SK-N-SH treated with all-trans-retinoic acid at 6 μM for 48 hours (cell line): ENCODE results near the gene FCHO2.

Source experiments
- ATAC-seq: fragments of 200-7000 bp; cut with Tn5 transposase; 3 replicates; pipeline ENCODE4 v1.9.1; 2020; ENCODE audit warnings: mild to moderate bottlenecking, moderate library complexity
- ARNTL ChIP-seq: fragments of 450-650 bp; formaldehyde crosslinking; IDR thresholded peaks from 2 replicates; pipeline ENCODE4 v1.5.0; 2020; ENCODE audit warnings: low read depth, mild to moderate bottlenecking, moderate library complexity, borderline replicate concordance
- BACH2 ChIP-seq: fragments of 250-450 bp; sonication (Bioruptor Pico); IDR thresholded peaks from 2 replicates; pipeline ENCODE4 v1.9.0; 2021; ENCODE audit warnings: mild to moderate bottlenecking, borderline replicate concordance
- CSDC2 ChIP-seq: fragments of 250-450 bp; sonication (Bioruptor Pico); IDR thresholded peaks from 2 replicates; pipeline ENCODE4 v1.5.0; 2020; ENCODE audit warnings: mild to moderate bottlenecking, moderate library complexity
- ESRRG ChIP-seq: fragments of 250-450 bp; sonication (Bioruptor Pico); IDR thresholded peaks from 2 replicates; pipeline ENCODE4 v1.6.1; 2021; ENCODE audit warnings: mild to moderate bottlenecking
- GLIS3 ChIP-seq: fragments of 250-450 bp; sonication (Bioruptor Pico); IDR thresholded peaks from 2 replicates; pipeline ENCODE4 v1.5.0; 2020; ENCODE audit warnings: mild to moderate bottlenecking, moderate library complexity
- ISL1 ChIP-seq: fragments of 250-450 bp; sonication (Bioruptor Pico); IDR thresholded peaks from 2 replicates; pipeline ENCODE4 v2.1.2; 2022; ENCODE audit warnings: mild to moderate bottlenecking, moderate library complexity
- OSR1 ChIP-seq: fragments of 250-450 bp; sonication (Bioruptor Pico); IDR thresholded peaks from 2 replicates; pipeline ENCODE4 v1.8.0; 2022; ENCODE audit warnings: moderate library complexity, mild to moderate bottlenecking, inconsistent platforms
- POU6F1 ChIP-seq: fragments of 250-450 bp; sonication (Bioruptor Pico); IDR thresholded peaks from 2 replicates; pipeline ENCODE4 v1.8.0; 2021; ENCODE audit warnings: low read depth, mild to moderate bottlenecking, moderate library complexity, borderline replicate concordance
- PPARA ChIP-seq: fragments of 250-450 bp; sonication (Bioruptor Pico); IDR thresholded peaks from 2 replicates; pipeline ENCODE4 v1.5.0; 2020; ENCODE audit warnings: mild to moderate bottlenecking, borderline replicate concordance
- RARB ChIP-seq: fragments of 250-450 bp; sonication (Bioruptor Pico); IDR thresholded peaks from 2 replicates; pipeline ENCODE4 v1.8.0; 2021; ENCODE audit warnings: mild to moderate bottlenecking, moderate library complexity
- SNAI2 ChIP-seq: fragments of 250-450 bp; sonication (Bioruptor Pico); IDR thresholded peaks from 2 replicates; pipeline ENCODE4 v1.5.0; 2020; ENCODE audit warnings: mild to moderate bottlenecking, moderate library complexity
- TCF4 ChIP-seq: fragments of 250-450 bp; sonication (Bioruptor Pico); IDR thresholded peaks from 2 replicates; pipeline ENCODE4 v1.8.0; 2021; ENCODE audit warnings: mild to moderate bottlenecking, moderate library complexity, borderline replicate concordance
- TOX ChIP-seq: fragments of 250-450 bp; sonication (Bioruptor Pico); IDR thresholded peaks from 2 replicates; pipeline ENCODE4 v1.8.0; 2021; ENCODE audit warnings: mild to moderate bottlenecking, moderate library complexity, borderline replicate concordance
- ZC3H10 ChIP-seq: fragments of 250-450 bp; sonication (Bioruptor Pico); IDR thresholded peaks from 2 replicates; pipeline ENCODE4 v1.5.1; 2021; ENCODE audit warnings: mild to moderate bottlenecking, moderate library complexity
- ZFP3 ChIP-seq: fragments of 250-450 bp; sonication (Bioruptor Pico); IDR thresholded peaks from 2 replicates; pipeline ENCODE4 v1.5.0; 2020; ENCODE audit warnings: mild to moderate bottlenecking, moderate library complexity
- ZFP30 ChIP-seq: fragments of 450-650 bp; formaldehyde crosslinking; IDR thresholded peaks from 2 replicates; pipeline ENCODE4 v1.5.0; 2022; ENCODE audit warnings: mild to moderate bottlenecking, moderate library complexity
- ZNF565 ChIP-seq: fragments of 450-650 bp; formaldehyde crosslinking; conservative IDR thresholded peaks from 2 replicates; pipeline ENCODE4 v1.5.0; 2020; ENCODE audit warnings: low read depth, mild to moderate bottlenecking, moderate library complexity
- ZNF70 ChIP-seq: fragments of 450-650 bp; formaldehyde crosslinking; IDR thresholded peaks from 2 replicates; pipeline ENCODE4 v1.5.0; 2020; ENCODE audit warnings: mild to moderate bottlenecking, moderate library complexity
- ZNF8 ChIP-seq: fragments of 450-650 bp; formaldehyde crosslinking; IDR thresholded peaks from 2 replicates; pipeline ENCODE4 v1.5.0; 2020; ENCODE audit warnings: mild to moderate bottlenecking, moderate library complexity
- TF ChIP-seq, protein P1 (sequence below): fragments of 250-450 bp; sonication (Bioruptor Pico); IDR thresholded peaks from 2 replicates; pipeline ENCODE4 v1.5.0; 2020; ENCODE audit warnings: mild to moderate bottlenecking, moderate library complexity
- TF ChIP-seq, protein P2 (sequence below): fragments of 250-450 bp; sonication (Bioruptor Pico); IDR thresholded peaks from 2 replicates; pipeline ENCODE4 v1.8.0; 2020; ENCODE audit warnings: mild to moderate bottlenecking, moderate library complexity, borderline replicate concordance

Gene FCHO2

DNA sequence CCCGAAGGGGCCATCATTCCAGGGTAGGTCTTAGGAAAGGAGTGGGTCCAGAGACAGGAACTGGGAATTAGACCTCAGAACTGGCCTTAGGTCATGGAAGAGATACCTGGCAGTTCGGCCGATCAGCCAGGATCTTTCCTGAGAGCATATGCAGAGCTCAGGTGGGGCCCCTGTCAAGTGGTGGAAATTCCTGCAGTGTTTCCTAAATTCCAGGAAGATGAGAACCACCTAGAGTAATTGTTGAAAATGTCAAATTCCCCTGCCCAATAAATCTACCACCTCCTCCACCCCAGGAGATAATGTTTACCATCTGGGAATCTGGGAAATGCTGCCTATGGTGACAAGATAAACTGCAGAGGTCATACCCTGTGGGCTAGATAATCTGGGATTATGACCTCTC lies 179.2 kb downstream of the FCHO2 start (continued):
- TF ChIP-seq, protein P1, sequence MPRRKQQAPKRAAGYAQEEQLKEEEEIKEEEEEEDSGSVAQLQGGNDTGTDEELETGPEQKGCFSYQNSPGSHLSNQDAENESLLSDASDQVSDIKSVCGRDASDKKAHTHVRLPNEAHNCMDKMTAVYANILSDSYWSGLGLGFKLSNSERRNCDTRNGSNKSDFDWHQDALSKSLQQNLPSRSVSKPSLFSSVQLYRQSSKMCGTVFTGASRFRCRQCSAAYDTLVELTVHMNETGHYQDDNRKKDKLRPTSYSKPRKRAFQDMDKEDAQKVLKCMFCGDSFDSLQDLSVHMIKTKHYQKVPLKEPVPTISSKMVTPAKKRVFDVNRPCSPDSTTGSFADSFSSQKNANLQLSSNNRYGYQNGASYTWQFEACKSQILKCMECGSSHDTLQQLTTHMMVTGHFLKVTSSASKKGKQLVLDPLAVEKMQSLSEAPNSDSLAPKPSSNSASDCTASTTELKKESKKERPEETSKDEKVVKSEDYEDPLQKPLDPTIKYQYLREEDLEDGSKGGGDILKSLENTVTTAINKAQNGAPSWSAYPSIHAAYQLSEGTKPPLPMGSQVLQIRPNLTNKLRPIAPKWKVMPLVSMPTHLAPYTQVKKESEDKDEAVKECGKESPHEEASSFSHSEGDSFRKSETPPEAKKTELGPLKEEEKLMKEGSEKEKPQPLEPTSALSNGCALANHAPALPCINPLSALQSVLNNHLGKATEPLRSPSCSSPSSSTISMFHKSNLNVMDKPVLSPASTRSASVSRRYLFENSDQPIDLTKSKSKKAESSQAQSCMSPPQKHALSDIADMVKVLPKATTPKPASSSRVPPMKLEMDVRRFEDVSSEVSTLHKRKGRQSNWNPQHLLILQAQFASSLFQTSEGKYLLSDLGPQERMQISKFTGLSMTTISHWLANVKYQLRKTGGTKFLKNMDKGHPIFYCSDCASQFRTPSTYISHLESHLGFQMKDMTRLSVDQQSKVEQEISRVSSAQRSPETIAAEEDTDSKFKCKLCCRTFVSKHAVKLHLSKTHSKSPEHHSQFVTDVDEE: no peak

- peak; percentile 90 for ATAC-seq
- TF ChIP-seq RARB (CRISPR knock-in tag): no peak
- no peak for TF ChIP-seq ZNF565 (CRISPR knock-in tag)
- TF ChIP-seq GLIS3 (CRISPR knock-in tag): no peak
- no peak for TF ChIP-seq SNAI2 (CRISPR knock-in tag)
- no peak for TF ChIP-seq OSR1 (CRISPR knock-in tag)
- TF ChIP-seq, protein P1: no peak
- TF ChIP-seq BACH2 (CRISPR knock-in tag): no peak
- TF ChIP-seq ARNTL (CRISPR knock-in tag): no peak
- no peak for TF ChIP-seq ZFP3
- TF ChIP-seq ZC3H10 (CRISPR knock-in tag): no peak
- TF ChIP-seq ESRRG (CRISPR knock-in tag): no peak
- no peak for TF ChIP-seq POU6F1 (CRISPR knock-in tag)
- TF ChIP-seq TOX (CRISPR knock-in tag): no peak
- no peak for TF ChIP-seq ISL1 (CRISPR knock-in tag)
- TF ChIP-seq, all 23 proteins: peak for 0
Observed at GRCh38 chr5:73135429-73136054, 179.7 kb downstream of the FCHO2 start.

GRCh38 chr5:73136055-73136562 lies 180.3 kb downstream of the FCHO2 start:
- no peak; the same call in 2 of the 3 replicates for ATAC-seq
- TF ChIP-seq, protein P2, sequence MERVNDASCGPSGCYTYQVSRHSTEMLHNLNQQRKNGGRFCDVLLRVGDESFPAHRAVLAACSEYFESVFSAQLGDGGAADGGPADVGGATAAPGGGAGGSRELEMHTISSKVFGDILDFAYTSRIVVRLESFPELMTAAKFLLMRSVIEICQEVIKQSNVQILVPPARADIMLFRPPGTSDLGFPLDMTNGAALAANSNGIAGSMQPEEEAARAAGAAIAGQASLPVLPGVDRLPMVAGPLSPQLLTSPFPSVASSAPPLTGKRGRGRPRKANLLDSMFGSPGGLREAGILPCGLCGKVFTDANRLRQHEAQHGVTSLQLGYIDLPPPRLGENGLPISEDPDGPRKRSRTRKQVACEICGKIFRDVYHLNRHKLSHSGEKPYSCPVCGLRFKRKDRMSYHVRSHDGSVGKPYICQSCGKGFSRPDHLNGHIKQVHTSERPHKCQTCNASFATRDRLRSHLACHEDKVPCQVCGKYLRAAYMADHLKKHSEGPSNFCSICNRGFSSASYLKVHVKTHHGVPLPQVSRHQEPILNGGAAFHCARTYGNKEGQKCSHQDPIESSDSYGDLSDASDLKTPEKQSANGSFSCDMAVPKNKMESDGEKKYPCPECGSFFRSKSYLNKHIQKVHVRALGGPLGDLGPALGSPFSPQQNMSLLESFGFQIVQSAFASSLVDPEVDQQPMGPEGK: no peak
- TF ChIP-seq ZFP3 (no peak), ZNF70 (no peak), ZNF565 (CRISPR knock-in tag) (no peak), TCF4 (CRISPR knock-in tag) (no peak), POU6F1 (CRISPR knock-in tag) (no peak), GLIS3 (CRISPR knock-in tag) (no peak), RARB (CRISPR knock-in tag) (no peak), TOX (CRISPR knock-in tag) (no peak), ZFP30 (CRISPR knock-in tag) (no peak), CSDC2 (CRISPR knock-in tag) (no peak), SNAI2 (CRISPR knock-in tag) (no peak), ESRRG (CRISPR knock-in tag) (no peak), ARNTL (CRISPR knock-in tag) (no peak), ZC3H10 (CRISPR knock-in tag) (no peak), PPARA (CRISPR knock-in tag) (no peak), ZNF8 (CRISPR knock-in tag) (no peak)
- TF ChIP-seq, protein P1: no peak
